CD8-positive, alpha-beta memory T cell (primary cell): ENCODE measurements around the gene PLEKHA3. TPM values are rescaled to one million over a fixed set of nuclear protein-coding genes. Genes with fewer than 3 reads are reported as not detected.
A peak's percentile ranks its signal among the peaks of the same experiment; 100 is the strongest.

ENCODE experiments used
- CTCF ChIA-PET: fragments of 350-600 bp; sonication (Branson Sonifier 250); formaldehyde crosslinking; loops from one replicate; lab custom pipeline; 2021; ENCODE audit warnings: antibody characterized with exemption; lab: Charles Lee
- POLR2A ChIA-PET: fragments of 350-600 bp; sonication (Branson Sonifier 250); formaldehyde crosslinking; loops from one replicate; lab custom pipeline; 2021; ENCODE audit warnings: antibody characterized with exemption; lab: Charles Lee
- DNase-seq, 5 donors: peaks; one replicate each; pipeline versions ENCODE4 v3.0.0 to v3.0.0-alpha.2; 2020 to 2022; ENCODE audit warnings: mixed read lengths in 1 of 5
- H3K27ac ChIP-seq: one replicate; pipeline ENCODE4 v1.7.0; 2013; ENCODE audit warnings: low read depth, mild to moderate bottlenecking, low read length, moderate library complexity
- H3K27me3 ChIP-seq: 2 replicates; pipeline ENCODE4 v1.7.0; 2013; ENCODE audit warnings: low read length, mild to moderate bottlenecking; ENCODE audit not compliant: insufficient read depth, poor library complexity, severe bottlenecking
- H3K36me3 ChIP-seq: 2 replicates; pipeline ENCODE4 v1.7.0; 2013; ENCODE audit warnings: mild to moderate bottlenecking, low read length, moderate library complexity; ENCODE audit not compliant: insufficient read depth
- H3K4me1 ChIP-seq: 2 replicates; pipeline ENCODE4 v1.7.0; 2013; ENCODE audit warnings: mild to moderate bottlenecking, low read length, moderate library complexity; ENCODE audit not compliant: insufficient read depth
- H3K4me3 ChIP-seq: 2 replicates; pipeline ENCODE4 v1.7.0; 2013; ENCODE audit warnings: mild to moderate bottlenecking, low read length
- H3K9me3 ChIP-seq: 2 replicates; pipeline ENCODE4 v1.7.0; 2013; ENCODE audit warnings: mild to moderate bottlenecking, low read length
- H3K27ac Mint-ChIP-seq, 8 donors: one replicate each; pipeline ENCODE4 v1.8.0; 2020 to 2021; ENCODE audit warnings: mixed read lengths in 8 of 8, mild to moderate bottlenecking in 6 of 8, inconsistent platforms in 3 of 8, moderate library complexity in 3 of 8
- H3K27me3 Mint-ChIP-seq, 2 donors: one replicate each; pipeline ENCODE4 v1.8.0; 2020 to 2021; ENCODE audit warnings: mixed read lengths in 2 of 2, mild to moderate bottlenecking in 1 of 2, moderate library complexity in 1 of 2
- H3K36me3 Mint-ChIP-seq, 3 donors: one replicate each; pipeline ENCODE4 v1.8.0; 2020 to 2021; ENCODE audit warnings: mixed read lengths in 3 of 3, inconsistent platforms in 1 of 3, mild to moderate bottlenecking in 1 of 3
- H3K4me1 Mint-ChIP-seq, 3 donors: one replicate each; pipeline ENCODE4 v1.8.0; 2020 to 2021; ENCODE audit warnings: mixed read lengths in 3 of 3, inconsistent platforms in 1 of 3, mild to moderate bottlenecking in 1 of 3
- H3K4me3 Mint-ChIP-seq, 7 donors: one replicate each; pipeline ENCODE4 v1.8.0; 2020 to 2021; ENCODE audit warnings: mixed read lengths in 7 of 7, mild to moderate bottlenecking in 6 of 7, moderate library complexity in 4 of 7, inconsistent platforms in 2 of 7
- H3K9me3 Mint-ChIP-seq, 5 donors: one replicate each; pipeline ENCODE4 v1.8.0; 2020 to 2022; ENCODE audit warnings: mixed read lengths in 5 of 5, mild to moderate bottlenecking in 3 of 5, moderate library complexity in 2 of 5, inconsistent platforms in 1 of 5
- polyA plus RNA-seq: library from polyadenylated mRNA; unstranded; fragments of 300-500 nt; fragmentation: Illumina TruSeq; gene quantifications from one replicate; pipeline ENCODE4 v1.2.3, GENCODE V29; 2021
- total RNA-seq, 2 experiments: library from RNA; stranded (reverse); gene quantifications; one replicate each; pipeline ENCODE4 v1.2.3, GENCODE V29; 2021

The PLEKHA3 gene
- total RNA-seq (10 to 100 TPM; 25.1 to 28.1 TPM), polyA plus RNA-seq (34.9 TPM)

DNA sequence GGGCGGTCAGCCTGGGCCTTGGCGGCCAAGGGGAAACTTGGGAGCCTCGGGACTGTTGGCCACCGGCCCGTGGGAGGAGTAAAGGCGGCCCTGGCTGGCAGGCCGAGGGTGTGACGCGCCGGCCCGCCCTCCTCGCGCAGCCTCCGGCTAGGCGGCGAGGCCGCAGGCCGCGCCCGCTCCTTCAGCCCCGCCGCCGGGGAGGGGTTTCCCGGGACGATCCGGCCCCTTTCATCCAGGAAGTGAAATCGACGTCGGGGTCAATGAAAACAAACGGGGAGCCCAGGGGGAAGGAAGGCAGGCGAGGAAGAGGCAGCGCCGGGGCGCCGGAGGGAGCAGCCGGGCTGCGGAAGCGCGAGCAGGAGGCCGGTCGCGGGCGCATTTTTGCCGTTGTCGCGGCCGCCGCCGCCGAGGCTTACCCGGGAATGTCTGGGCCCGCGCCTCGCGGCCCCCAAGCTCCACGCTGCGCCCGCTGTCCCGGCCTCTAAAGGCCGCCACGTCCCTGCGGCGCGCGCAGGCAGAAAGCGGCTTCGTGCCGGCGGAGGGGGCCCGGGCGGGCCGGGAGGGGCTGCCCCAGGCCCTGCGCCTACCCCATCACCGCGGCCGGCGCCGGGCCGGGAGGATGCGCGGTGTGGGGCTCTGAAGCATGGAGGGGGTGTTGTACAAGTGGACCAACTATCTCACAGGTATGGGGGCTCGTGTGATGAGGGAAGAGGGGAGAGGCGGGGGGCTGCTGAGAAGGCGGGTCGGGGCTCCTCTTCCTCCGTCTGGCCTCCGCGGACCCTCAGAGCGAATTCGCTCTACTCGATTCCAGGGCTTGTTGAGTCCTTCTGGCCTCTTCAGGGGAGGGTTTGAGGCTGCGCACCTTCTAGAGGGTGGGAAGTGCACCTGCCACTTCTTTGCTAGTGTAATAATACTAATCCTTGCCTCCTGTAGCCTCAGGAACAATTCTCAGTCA lies at the start of gene PLEKHA3:
Gene PLEKHA3, plus strand, starts transcription at position 231 of the 955 bp plus-strand sequence. Its CDS starts 413 bp downstream, at position 644.
- Mint-ChIP-seq H3K36me3 (peaks cover 0 to 16% (median under 1%) of the 10 kb centered on the region in 3 donors), H3K27ac (peak within 1 kb of the TSS; percentile 92 to 100 (median 98)), H3K9me3 (no peaks in the 10 kb centered on the region), H3K4me3 (peak within 1 kb of the TSS; percentile 97 to 99 (median 98)), H3K27me3 (no peaks in the 10 kb centered on the region), H3K4me1 (peaks cover 47 to 71% (median 60%) of the 10 kb centered on the region in 3 donors)
- CTCF ChIA-PET, result interaction anchor here (1.2 to 1.7 kb wide), 4 partner anchors 13 to 35 kb away, joined by 3 to 4 read pairs (median 3); partner anchors contain the start of genes PJVK and PRKRA
- H3K27ac ChIP-seq, result peak within 1 kb of the TSS; percentile 58
- H3K36me3 ChIP-seq, result no peaks in the 10 kb centered on the region
- peaks cover 41% of the 10 kb centered on the region for H3K4me1 ChIP-seq
- DNase-seq, result peak; percentile 68 to 80 (median 77)
- POLR2A ChIA-PET, result interaction anchor here (0.6 to 1.6 kb wide), 2 partner anchors 30 to 73 kb away, joined by 3 to 6 read pairs; partner anchors contain the start of genes PJVK and PRKRA
- peak within 1 kb of the TSS; percentile 72 for H3K4me3 ChIP-seq
- H3K27me3 ChIP-seq, result no peaks in the 10 kb centered on the region
- H3K9me3 ChIP-seq, result no peaks in the 10 kb centered on the region

DNA sequence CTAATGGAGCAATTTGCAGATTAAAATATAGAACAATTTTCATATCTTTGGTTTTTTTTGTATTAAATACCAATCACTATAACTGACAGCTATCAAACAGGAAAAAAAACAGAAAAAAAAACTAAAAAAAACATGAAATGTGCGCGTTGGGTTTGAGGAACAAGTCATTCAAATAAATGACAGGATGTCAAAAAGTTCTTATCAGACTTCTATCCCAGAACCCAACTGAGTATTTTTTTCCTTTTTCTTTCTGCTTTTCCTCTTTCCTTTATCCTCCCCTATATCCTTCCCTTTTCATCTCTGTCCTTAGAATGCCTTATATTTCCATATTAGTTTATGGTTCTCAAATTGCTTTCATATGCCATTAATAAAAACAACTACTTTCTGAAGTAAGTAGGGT lies 43.6 kb upstream of the PLEKHA3 start:
- H3K4me3 ChIP-seq, result no peak overlapping the region

DNA sequence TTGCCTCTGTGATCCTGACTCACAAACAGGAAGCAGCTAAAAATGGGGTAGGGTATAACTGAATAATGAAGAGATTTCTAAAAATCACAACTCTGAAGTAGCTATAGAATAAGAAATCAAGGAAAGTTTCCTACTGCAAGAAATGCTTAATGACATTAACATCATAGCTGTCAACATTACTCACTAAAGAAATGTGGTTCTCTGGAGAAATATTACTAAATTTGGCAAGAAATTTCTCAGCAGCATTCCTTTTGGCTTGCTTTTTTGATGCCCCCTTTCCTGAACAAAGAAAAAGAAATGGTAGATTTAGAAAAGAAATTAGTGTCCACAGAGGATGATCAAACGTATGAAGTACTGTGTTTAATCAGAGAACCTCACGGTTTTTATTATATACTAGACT lies 38.8 kb upstream of the PLEKHA3 start:
- H3K4me1 Mint-ChIP-seq, result peaks cover 2 to 9% (median 9%) of the 10 kb centered on the region in 3 donors
- H3K9me3 Mint-ChIP-seq, result no peaks in the 10 kb centered on the region
- CTCF ChIA-PET, result interaction anchor here (0.9 kb wide), 1 partner anchor 8 kb away, joined by 3 read pairs; no protein-coding TSS in a partner anchor
- H3K36me3 Mint-ChIP-seq, result peaks cover 0 to 73% (median 30%) of the 10 kb centered on the region in 3 donors
- no peak overlapping the region for H3K27ac ChIP-seq
- H3K4me3 ChIP-seq, result no peak overlapping the region
- no peak for DNase-seq
- peaks cover 30% of the 10 kb centered on the region for H3K36me3 ChIP-seq
- H3K27me3 ChIP-seq, result no peaks in the 10 kb centered on the region
- POLR2A ChIA-PET, result interaction anchor here (0.6 kb wide), 1 partner anchor 9 kb away, joined by 4 read pairs; no protein-coding TSS in a partner anchor
- H3K4me3 Mint-ChIP-seq, result no peak overlapping the region
- no peaks in the 10 kb centered on the region for H3K27me3 Mint-ChIP-seq
- H3K9me3 ChIP-seq, result no peaks in the 10 kb centered on the region
- H3K27ac Mint-ChIP-seq, result peak overlapping the region in 1 of 8 donors; percentile 62
- no peaks in the 10 kb centered on the region for H3K4me1 ChIP-seq

More for the DNA sequence above, 43.6 kb upstream of the PLEKHA3 start:
- Mint-ChIP-seq H3K27me3 (no peaks in the 10 kb centered on the region), H3K9me3 (no peaks in the 10 kb centered on the region), H3K27ac (no peak overlapping the region), H3K4me3 (no peak overlapping the region), H3K4me1 (no peaks in the 10 kb centered on the region), H3K36me3 (peaks cover 3 to 80% (median 32%) of the 10 kb centered on the region in 3 donors)
- no peaks in the 10 kb centered on the region for H3K4me1 ChIP-seq
- H3K27ac ChIP-seq, result no peak overlapping the region
- no peaks in the 10 kb centered on the region for H3K9me3 ChIP-seq
- H3K36me3 ChIP-seq, result peaks cover 22% of the 10 kb centered on the region
- no peak for DNase-seq
- no peaks in the 10 kb centered on the region for H3K27me3 ChIP-seq
- ChIA-PET CTCF (interaction anchor here (2.6 kb wide), 1 partner anchor 14 kb away, joined by 9 read pairs; the partner anchor contains the start of genes PJVK and PRKRA), POLR2A (no interaction called here)

DNA sequence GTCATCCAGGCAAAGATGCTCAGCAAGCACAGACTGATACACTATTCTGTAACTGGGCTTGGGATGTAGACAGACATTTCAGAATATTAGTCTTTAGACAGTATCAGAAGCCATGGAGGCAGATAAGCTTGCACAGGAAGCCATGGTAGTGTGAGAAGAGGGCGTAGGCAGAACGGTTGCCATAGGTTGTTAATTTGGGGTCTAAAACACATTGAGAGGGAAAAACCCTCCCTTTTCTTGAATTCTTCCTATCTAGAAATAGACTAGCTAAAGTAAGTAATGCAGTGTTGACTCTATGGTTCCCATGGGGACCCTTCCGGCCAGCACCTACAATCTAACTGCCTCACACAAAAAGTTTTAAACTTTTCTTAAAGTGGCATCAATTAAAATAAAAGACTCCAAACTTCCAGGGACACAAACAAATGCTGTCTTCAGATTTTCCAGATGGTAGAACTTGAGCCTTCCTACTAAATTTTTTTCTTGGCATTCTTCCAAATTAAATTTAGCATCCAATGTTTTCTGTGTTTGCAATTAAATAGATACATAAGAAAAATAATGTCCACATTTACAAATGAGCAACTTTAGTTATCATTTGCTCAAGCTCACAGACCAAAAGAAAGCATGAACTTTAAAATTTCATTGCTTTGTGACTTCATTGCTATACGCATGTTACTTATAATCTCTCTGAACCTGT lies 31.1 kb upstream of the PLEKHA3 start:
- peak overlapping the region; percentile 23 to 95 (median 86) for H3K4me3 Mint-ChIP-seq
- H3K4me1 Mint-ChIP-seq, result peaks cover 28 to 44% (median 35%) of the 10 kb centered on the region in 3 donors
- Histone ChIP-seq H3K9me3 (no peaks in the 10 kb centered on the region), H3K27me3 (no peaks in the 10 kb centered on the region), H3K4me3 (no peak overlapping the region), H3K4me1 (peaks cover 25% of the 10 kb centered on the region), H3K27ac (peak overlapping the region; percentile 88), H3K36me3 (peaks cover 23% of the 10 kb centered on the region)
- CTCF ChIA-PET, result interaction anchor here (0.9 to 3.2 kb wide), 4 partner anchors 8 to 69 kb away, joined by 3 to 27 read pairs (median 3); no protein-coding TSS in a partner anchor
- peak overlapping the region; percentile 59 to 96 (median 94) for H3K27ac Mint-ChIP-seq
- DNase-seq, result no peak
- peaks cover 0 to 2% of the 10 kb centered on the region in 2 donors for H3K27me3 Mint-ChIP-seq
- POLR2A ChIA-PET, result interaction anchor here (0.6 to 2.7 kb wide), 3 partner anchors 30 to 1229 kb away, joined by 3 to 25 read pairs (median 6); no protein-coding TSS in a partner anchor
- H3K9me3 Mint-ChIP-seq, result no peaks in the 10 kb centered on the region
- peaks cover 0 to 46% (median 11%) of the 10 kb centered on the region in 3 donors for H3K36me3 Mint-ChIP-seq

DNA sequence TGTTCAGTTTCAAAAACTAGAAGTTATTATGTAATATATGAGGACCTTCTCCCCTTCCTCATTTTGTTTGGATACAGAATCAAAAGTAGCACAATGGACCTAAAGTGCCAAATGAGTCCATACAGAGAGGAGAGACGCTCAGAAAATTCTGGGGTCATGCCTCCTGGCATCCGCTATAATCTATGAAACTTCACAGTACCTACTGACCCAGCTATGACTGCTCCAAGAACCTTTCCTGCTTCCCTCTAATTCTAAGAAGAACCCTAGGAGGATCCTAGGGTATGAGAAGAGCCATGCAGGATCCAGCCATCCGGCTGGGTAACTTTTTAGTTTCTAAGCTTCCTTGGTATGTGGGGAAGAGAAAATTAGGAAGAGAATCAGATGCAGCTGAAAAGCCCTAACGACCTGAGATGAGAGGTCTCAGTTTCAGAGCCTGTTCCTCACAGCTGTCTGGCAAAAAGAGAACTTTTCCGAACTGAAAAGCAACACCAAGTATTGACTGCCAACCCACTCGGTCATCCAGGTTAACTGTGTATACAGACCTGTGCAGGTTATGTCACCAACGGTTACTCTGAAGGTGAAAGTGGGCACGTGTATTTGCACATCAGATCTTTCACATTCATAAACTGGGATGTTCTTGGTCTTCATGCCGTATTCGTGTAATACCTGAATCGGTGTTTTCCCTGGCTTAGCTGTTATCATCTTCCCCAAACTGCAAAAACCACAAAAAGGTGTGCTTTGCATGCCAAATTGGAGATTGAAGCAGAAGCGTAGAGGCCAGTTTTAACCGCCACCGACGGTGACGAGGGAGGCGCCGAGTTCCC lies 30.3 kb upstream of the PLEKHA3 start:
- ChIA-PET POLR2A (interaction anchor here (0.6 to 2.7 kb wide), 4 partner anchors 8 to 1230 kb away, joined by 3 to 25 read pairs (median 5); no protein-coding TSS in a partner anchor), CTCF (interaction anchor here (0.8 to 3.2 kb wide), 8 partner anchors 9 to 73 kb away, joined by 3 to 27 read pairs (median 3); no protein-coding TSS in a partner anchor)
- peak overlapping the region; percentile 86 to 96 (median 89) for H3K4me3 Mint-ChIP-seq
- peaks cover 0 to 2% of the 10 kb centered on the region in 2 donors for H3K27me3 Mint-ChIP-seq
- H3K4me3 ChIP-seq, result peak overlapping the region; percentile 64
- no peaks in the 10 kb centered on the region for H3K9me3 ChIP-seq
- peaks cover 19% of the 10 kb centered on the region for H3K36me3 ChIP-seq
- peak in 1 of 5 donors; percentile 12 for DNase-seq
- peak overlapping the region; percentile 90 to 97 (median 96) for H3K27ac Mint-ChIP-seq
- no peaks in the 10 kb centered on the region for H3K27me3 ChIP-seq
- H3K4me1 ChIP-seq, result peaks cover 25% of the 10 kb centered on the region
- peak overlapping the region; percentile 88 for H3K27ac ChIP-seq
- H3K9me3 Mint-ChIP-seq, result no peaks in the 10 kb centered on the region
- peaks cover 0 to 40% (median 12%) of the 10 kb centered on the region in 3 donors for H3K36me3 Mint-ChIP-seq
- peaks cover 28 to 43% (median 31%) of the 10 kb centered on the region in 3 donors for H3K4me1 Mint-ChIP-seq

DNA sequence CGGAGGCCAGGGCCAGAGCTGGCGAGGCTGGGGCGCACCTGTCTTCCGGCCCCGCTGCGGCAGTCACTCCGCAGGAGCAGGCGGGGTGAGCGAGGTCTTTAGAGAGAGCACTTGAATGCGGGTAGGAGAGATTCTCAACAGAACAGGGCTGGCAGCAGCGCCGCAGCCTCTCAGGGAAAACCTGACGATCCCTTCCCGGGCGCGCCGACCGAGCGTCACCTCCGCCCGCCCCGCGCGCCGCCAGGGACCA lies 29.8 kb upstream of the PLEKHA3 start:
- ChIA-PET CTCF (interaction anchor here (0.8 to 3.2 kb wide), 8 partner anchors 9 to 72 kb away, joined by 3 to 27 read pairs (median 4); partner anchors contain the start of gene PLEKHA3), POLR2A (interaction anchor here (0.6 to 2.7 kb wide), 5 partner anchors 9 to 36 kb away, joined by 4 to 25 read pairs (median 6); no protein-coding TSS in a partner anchor)
- Histone ChIP-seq H3K4me3 (peak overlapping the region; percentile 64), H3K27ac (peak overlapping the region; percentile 88), H3K36me3 (peaks cover 13% of the 10 kb centered on the region), H3K9me3 (no peaks in the 10 kb centered on the region), H3K27me3 (no peaks in the 10 kb centered on the region), H3K4me1 (peaks cover 25% of the 10 kb centered on the region)
- DNase-seq, result peak in 3 of 5 donors; percentile 68 to 85 (median 76)
- H3K27ac Mint-ChIP-seq, result peak overlapping the region; percentile 90 to 97 (median 96)
- H3K4me3 Mint-ChIP-seq, result peak overlapping the region; percentile 86 to 96 (median 89)
- peaks cover 0 to 2% of the 10 kb centered on the region in 2 donors for H3K27me3 Mint-ChIP-seq
- H3K36me3 Mint-ChIP-seq, result peaks cover 0 to 34% (median 11%) of the 10 kb centered on the region in 3 donors
- H3K4me1 Mint-ChIP-seq, result peaks cover 27 to 38% (median 31%) of the 10 kb centered on the region in 3 donors
- H3K9me3 Mint-ChIP-seq, result no peaks in the 10 kb centered on the region
